Esophagus muscularis mucosa (tissue), 4 donors: ENCODE measurements around the gene AKAP8.
A peak's percentile ranks its signal among the peaks of the same experiment; 100 is the strongest.

Source experiments
- CTCF ChIP-seq, 3 experiments: fragments of 200-600 bp in 2 of 3; fragments of 450-650 bp in 1 of 3; sonication (generic) in 2 of 3; IDR thresholded peaks; one replicate each; pipeline ENCODE4 v1.5.1; 2017 to 2019; ENCODE audit warnings: antibody characterized with exemption in 3 of 3, mild to moderate bottlenecking in 2 of 3, moderate library complexity in 1 of 3
- EP300 ChIP-seq: sonication (generic); formaldehyde crosslinking; IDR thresholded peaks from one replicate; pipeline ENCODE4 v1.6.1; 2017; ENCODE audit warnings: antibody characterized with exemption
- POLR2A ChIP-seq: fragments of 450-650 bp; IDR thresholded peaks from one replicate; pipeline ENCODE4 v1.6.1; 2017; ENCODE audit warnings: antibody characterized with exemption, moderate library complexity, mild to moderate bottlenecking, low read depth
- POLR2AphosphoS5 ChIP-seq, 2 donors: sonication (generic); formaldehyde crosslinking; IDR thresholded peaks; one replicate each; pipeline ENCODE4 v1.6.1; 2017; ENCODE audit warnings: antibody characterized with exemption in 2 of 2

DNA sequence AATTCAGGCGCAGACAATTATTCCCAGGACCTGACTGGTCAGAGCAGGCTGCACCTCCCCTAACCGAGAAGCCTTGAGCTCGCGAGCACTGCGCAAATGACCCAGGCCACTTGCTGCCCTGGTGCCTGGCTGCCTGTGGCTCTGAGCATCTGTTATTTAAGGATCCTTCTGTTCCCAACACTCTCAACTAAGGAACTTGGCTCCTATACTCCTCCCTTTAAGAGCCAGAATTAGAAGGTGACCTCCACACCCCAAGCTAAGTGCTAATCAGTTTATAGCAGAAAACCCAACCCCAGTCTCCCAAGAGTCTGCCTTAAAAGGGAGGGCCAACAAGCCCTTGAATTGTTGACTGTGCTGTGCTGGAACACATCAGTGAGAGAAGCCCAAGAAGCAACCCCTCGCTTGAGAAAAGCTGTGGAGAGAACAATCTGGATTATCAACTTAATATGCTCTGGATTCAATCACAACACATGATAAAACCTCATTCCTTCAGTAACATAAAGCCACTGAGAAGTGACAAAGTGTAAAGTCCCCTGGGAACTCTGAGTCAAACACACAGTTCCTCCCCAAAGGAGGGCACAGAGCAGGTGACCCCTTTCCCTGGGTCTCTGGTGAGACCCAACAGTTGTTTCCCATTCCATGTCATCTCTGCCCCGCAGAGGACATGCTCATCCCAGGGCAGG, 24.7 kb upstream of the AKAP8 start:
- TF ChIP-seq POLR2AphosphoS5 (IDR thresholded peaks at IDR 0.05) = peak in 1 of 2 donors; percentile 61
- no peak for TF ChIP-seq POLR2A
- TF ChIP-seq CTCF (IDR thresholded peaks at IDR 0.05) = no peak
- TF ChIP-seq EP300 = no peak
